Measurements from ENCODE around the gene ADORA3.

ADORA3 gene

GRCh38 chr1:111452581-111452980 lies 50.9 kb downstream of the ADORA3 start:
- Mint-ChIP-seq H3K27ac (peak overlapping the region; percentile 12), H3K4me1 (ENCODE audit: low read depth) (peaks cover 77% of the 10 kb centered on the region), H3K36me3 (ENCODE audit: low read depth) (peaks cover 73% of the 10 kb centered on the region), H3K27me3 (no peaks in the 10 kb centered on the region), H3K9me3 (no peaks in the 10 kb centered on the region), H3K4me3 (peak overlapping the region; percentile 15)

- Mint-ChIP-seq H3K36me3 (ENCODE audit: low read depth) (peaks cover 71% of the 10 kb centered on the region), H3K9me3 (no peaks in the 10 kb centered on the region), H3K27ac (peak overlapping the region; percentile 100), H3K27me3 (no peaks in the 10 kb centered on the region), H3K4me1 (ENCODE audit: low read depth) (peaks cover 88% of the 10 kb centered on the region), H3K4me3 (peak overlapping the region; percentile 100)
Observed at GRCh38 chr1:111450185-111450584, 53.2 kb downstream of the ADORA3 start.

- H3K36me3 Mint-ChIP-seq (ENCODE audit: low read depth) = peaks cover 72% of the 10 kb centered on the region
- peak overlapping the region; percentile 100 for H3K4me3 Mint-ChIP-seq
- no peaks in the 10 kb centered on the region for H3K27me3 Mint-ChIP-seq
- H3K4me1 Mint-ChIP-seq (ENCODE audit: low read depth) = peaks cover 87% of the 10 kb centered on the region
- H3K9me3 Mint-ChIP-seq = no peaks in the 10 kb centered on the region
- H3K27ac Mint-ChIP-seq = peak overlapping the region; percentile 100
Observed at GRCh38 chr1:111449703-111450017, 53.8 kb downstream of the ADORA3 start.
